Heart left ventricle (tissue), 16 donors: ENCODE data around the gene POMC. TPM values are rescaled to one million over a fixed set of nuclear protein-coding genes. Genes with fewer than 3 reads are reported as not detected.
A peak's percentile ranks its signal among the peaks of the same experiment; 100 is the strongest.

Experiments
- ATAC-seq, 4 donors: fragments of 200-7000 bp; cut with Tn5 transposase; one replicate each; pipeline ENCODE4 v1.9.1; 2020 to 2022; ENCODE audit warnings: moderate library complexity in 4 of 4, mild to moderate bottlenecking in 3 of 4, moderate number of reproducible peaks in 1 of 4
- DNase-seq, 5 donors: peaks; one replicate each; pipeline ENCODE4 v3.0.0-alpha.2; 2020
- H3K27ac ChIP-seq, 12 donors: fragments of 200-600 bp; sonication (generic) in 4 of 12; one replicate each; pipeline versions ENCODE4 v1.5.0 to v1.8.0; 2016 to 2022; ENCODE audit warnings: mild to moderate bottlenecking in 2 of 12
- H3K27me3 ChIP-seq, 9 donors: fragments of 200-600 bp; sonication (generic) in 2 of 9; one replicate each; pipeline versions ENCODE4 v1.5.1 to v1.8.0; 2016 to 2022; ENCODE audit warnings: mild to moderate bottlenecking in 3 of 9
- H3K36me3 ChIP-seq, 9 donors: fragments of 200-600 bp; sonication (generic) in 2 of 9; one replicate each; pipeline versions ENCODE4 v1.5.0 to v1.8.0; 2018 to 2022; ENCODE audit warnings: mild to moderate bottlenecking in 2 of 9
- H3K4me1 ChIP-seq, 12 donors: fragments of 200-600 bp; sonication (generic) in 4 of 12; one replicate each; pipeline versions ENCODE4 v1.5.0 to v1.8.0; 2016 to 2022; ENCODE audit warnings: mild to moderate bottlenecking in 3 of 12
- H3K4me3 ChIP-seq, 12 donors: fragments of 200-600 bp; sonication (generic) in 4 of 12; one replicate each; pipeline versions ENCODE4 v1.5.0 to v1.8.0; 2017 to 2022; ENCODE audit warnings: mild to moderate bottlenecking in 9 of 12, moderate library complexity in 4 of 12
- H3K9me3 ChIP-seq, 12 donors: fragments of 200-600 bp; sonication (generic) in 4 of 12; one replicate each; pipeline versions ENCODE4 v1.5.0 to v1.8.0; 2016 to 2022; ENCODE audit warnings: mild to moderate bottlenecking in 1 of 12
- CTCF ChIP-seq, 12 donors: fragments of 200-600 bp; sonication (generic) in 4 of 12; IDR thresholded peaks; one replicate each; pipeline versions ENCODE4 v1.5.0 to v1.8.0; 2018 to 2022; ENCODE audit warnings: antibody characterized with exemption in 12 of 12, mild to moderate bottlenecking in 5 of 12
- POLR2A ChIP-seq, 2 donors: fragments of 450-650 bp; IDR thresholded peaks; one replicate each; pipeline ENCODE4 v1.6.1; 2017; ENCODE audit warnings: antibody characterized with exemption in 2 of 2, mild to moderate bottlenecking in 2 of 2, moderate library complexity in 2 of 2
- WGBS, 4 donors: extraction: QIAGEN DNeasy Blood & Tissue Kit in 2 of 4; methylation state at CpG; one replicate each; pipeline versions ENCODE4 v1.1.5 to v1.1.7; 2013 to 2018; 5-methylcytosine and 5-hydroxymethylcytosine counted together
- intact Hi-C, 10 donors: fragments of 100-400 bp; cut with DNase I; formaldehyde crosslinking; loops; one replicate each; pipeline versions ENCODE4 v1.11.1 to v1.14.2; 2022
- polyA plus RNA-seq, 2 donors: library from polyadenylated mRNA; stranded (reverse); fragments of 200-250 nt; gene quantifications; one replicate each; pipeline ENCODE4 v1.2.3, GENCODE V29; 2013
- total RNA-seq, 9 donors: library from RNA; depleted of rRNA in 2 of 9; stranded (reverse); fragments of >200 nt in 2 of 9; fragmentation: NEBNext Ultra II Directional in 3 of 9; extraction: Animal tissue kit (Norgen Biotek cat#: 25700) in 3 of 9; gene quantifications; one replicate each; pipeline versions ENCODE4 v1.1.0 to v1.2.4, GENCODE V29; 2016 to 2023
- donor health status: ischemic (EF 13 %, LVEDD 7.1; RV severe dilation, severe dysfunction).
- donor health status: healthy with polysubstance abuse.
- donor health status: DM: no; HTN: yes; CAD: no.
- donor health status: DM: no; HTN: no; CAD: no.
- donor health status: ischemic (EF 25% LVEDD 6.9; RV normal size, moderate dysfunction).
- donor health status: ischemic (EF 25% LVEDD 5.7; RV mildly dilated, moderate dysfunction).
- donor health status: healthy.
- donor health status: DM: yes; HTN: yes; CAD: no.
- donor health status: ischemic (EF 35%, LVEDD 5.7; RV mildly dilated, moderate dysfunction).
- donor health status: nonischemic (EF 11% LVEDD 7.7; RV severe dilation, severe dysfunction).
- donor health status: DM: yes; HTN: yes; CAD: no.
- donor health status: PGD.
- donor health status: ischemic (EF 29% LVEDD 5.4; RV normal size, mild dysfunction).
- donor health status: nonischemic (EF 23%, LVEDD 6.1; RV moderate dilation, normal function).

Gene POMC
- total and polyA plus RNA-seq, 11 donors, result 0.77 to 8.0 (median 3.0) TPM

- H3K4me3 ChIP-seq, result peak overlapping the region in 5 of 12 donors; percentile 55 to 71 (median 63)
- intact Hi-C loops, result no loop called here
- no peaks in the 10 kb centered on the region for H3K9me3 ChIP-seq
- TF ChIP-seq POLR2A (IDR thresholded peaks at IDR 0.05) (no peak), CTCF (IDR thresholded peaks at IDR 0.05) (no peak)
- H3K27me3 ChIP-seq, result peaks cover 0 to 26% (median 8%) of the 10 kb centered on the region in 9 donors
- DNase-seq (no peak), ATAC-seq (no peak)
- H3K4me1 ChIP-seq, result peaks cover 0 to 11% (median 0%) of the 10 kb centered on the region in 12 donors
- H3K36me3 ChIP-seq, result no peaks in the 10 kb centered on the region
- peak overlapping the region in 1 of 12 donors; percentile 80 for H3K27ac ChIP-seq
- WGBS, 4 donors, result 90 to 97% (median 95%) methylated on average over 8 to 10 of the region's 10 CpGs
Observed at GRCh38 chr2:25160376-25160775, 8.0 kb downstream of the POMC start.

- no peaks in the 10 kb centered on the region for H3K36me3 ChIP-seq
- no peak for TF ChIP-seq POLR2A (IDR thresholded peaks at IDR 0.05)
- TF ChIP-seq CTCF (IDR thresholded peaks at IDR 0.05), result no peak
- ATAC-seq, result peak in 1 of 4 donors; percentile 35
- intact Hi-C loops, result no loop called here
- H3K4me1 ChIP-seq, result peaks cover 0 to 11% (median 0%) of the 10 kb centered on the region in 12 donors
- 63 to 70% (median 69%) methylated on average over 8 of the region's 8 CpGs for WGBS, 4 donors
- no peaks in the 10 kb centered on the region for H3K9me3 ChIP-seq
- H3K27ac ChIP-seq, result no peak overlapping the region
- H3K27me3 ChIP-seq, result peaks cover 0 to 23% (median 6%) of the 10 kb centered on the region in 9 donors
- no peak for DNase-seq
- H3K4me3 ChIP-seq, result no peak overlapping the region
Observed at GRCh38 chr2:25159949-25160348, 8.4 kb downstream of the POMC start.

GRCh38 chr2:25158096-25158852 lies 10.1 kb downstream of the POMC start:
- peaks cover 0 to 10% (median 0%) of the 10 kb centered on the region in 9 donors for H3K36me3 ChIP-seq
- DNase-seq, result no peak
- H3K27ac ChIP-seq, result no peak overlapping the region
- intact Hi-C loops, result no loop called here
- TF ChIP-seq POLR2A (IDR thresholded peaks at IDR 0.05), result no peak
- TF ChIP-seq CTCF (IDR thresholded peaks at IDR 0.05), result no peak
- peaks cover 0 to 11% (median 0%) of the 10 kb centered on the region in 12 donors for H3K4me1 ChIP-seq
- H3K9me3 ChIP-seq, result no peaks in the 10 kb centered on the region
- ATAC-seq, result no peak
- peaks cover 0 to 14% (median 0%) of the 10 kb centered on the region in 9 donors for H3K27me3 ChIP-seq
- WGBS, 4 donors, result 92 to 95% (median 95%) methylated on average over 9 to 11 of the region's 11 CpGs
- H3K4me3 ChIP-seq, result no peak overlapping the region

- 84 to 91% (median 87%) methylated on average over 10 of the region's 10 CpGs for WGBS, 4 donors
- peaks cover 0 to 1% (median 0%) of the 10 kb centered on the region in 12 donors for H3K4me1 ChIP-seq
- peaks cover 0 to 12% (median 0%) of the 10 kb centered on the region in 9 donors for H3K36me3 ChIP-seq
- DNase-seq, result no peak
- H3K27ac ChIP-seq, result no peak overlapping the region
- no peak for ATAC-seq
- no peaks in the 10 kb centered on the region for H3K9me3 ChIP-seq
- TF ChIP-seq CTCF (IDR thresholded peaks at IDR 0.05) (no peak), POLR2A (IDR thresholded peaks at IDR 0.05) (no peak)
- intact Hi-C loops, result no loop called here
- no peak overlapping the region for H3K4me3 ChIP-seq
- H3K27me3 ChIP-seq, result no peaks in the 10 kb centered on the region
Observed at GRCh38 chr2:25155401-25155800, 13.0 kb downstream of the POMC start.
